NCI-H526 treated with DMSO at 0.1 percent for 48 hours (cell line): Measurements from ENCODE around the gene URAD.
A peak's percentile ranks its signal among the peaks of the same experiment; 100 is the strongest.

ENCODE experiments used
- DNase-seq: peaks from one replicate; lab custom pipeline; 2025; lab: John Stamatoyannopoulos, UW

The URAD gene

GRCh38 chr13:28000567-28000966, 12.1 kb upstream of the URAD start:
- DNase-seq, result peak; percentile 69

- DNase-seq, result peak; percentile 74
These were observed 9.5 kb upstream of the URAD start for GRCh38 chr13:27997904-27998522.

- DNase-seq, result no peak
These were observed 3.4 kb upstream of the URAD start for GRCh38 chr13:27991881-27992280.

- no peak for DNase-seq
These were observed 2.9 kb downstream of the URAD start for GRCh38 chr13:27985600-27985999.

GRCh38 chr13:27982361-27982760, 6.1 kb downstream of the URAD start:
- DNase-seq, result no peak

- DNase-seq, result no peak
These were observed 7.3 kb downstream of the URAD start for GRCh38 chr13:27981006-27981708.

GRCh38 chr13:27980280-27980998, 8.1 kb downstream of the URAD start:
- DNase-seq, result no peak

GRCh38 chr13:27979765-27980279, 8.7 kb downstream of the URAD start:
- DNase-seq, result no peak

GRCh38 chr13:27979001-27979643, 9.4 kb downstream of the URAD start:
- no peak for DNase-seq

GRCh38 chr13:27978301-27978968, 10.1 kb downstream of the URAD start:
- no peak for DNase-seq

- no peak for DNase-seq
These were observed 10.8 kb downstream of the URAD start for GRCh38 chr13:27977476-27978300.

- DNase-seq, result no peak
These were observed 12.0 kb downstream of the URAD start for GRCh38 chr13:27976362-27977091.

- DNase-seq, result no peak
These were observed 12.7 kb downstream of the URAD start for GRCh38 chr13:27975564-27976361.

- no peak for DNase-seq
These were observed 14.4 kb downstream of the URAD start for GRCh38 chr13:27973961-27974662.

- DNase-seq, result no peak
These were observed 15.2 kb downstream of the URAD start for GRCh38 chr13:27973291-27973690.

- no peak for DNase-seq
These were observed 16.0 kb downstream of the URAD start for GRCh38 chr13:27972478-27972820.

GRCh38 chr13:27971776-27972477, 16.6 kb downstream of the URAD start:
- no peak for DNase-seq

- no peak for DNase-seq
These were observed 17.3 kb downstream of the URAD start for GRCh38 chr13:27971236-27971645.
